HG03095 (cell line): ENCODE data around the gene TCF3.
"Not testable (repeated sequence)": the region's sequence is repeated elsewhere in the genome, so short reads cannot be mapped to it uniquely, and the experiment has no call there.

ENCODE experiments used
- ATAC-seq: cut with Tn5 transposase; IDR thresholded peaks from one replicate; pipeline ENCODE4 v1.9.1; 2021; ENCODE audit warnings: moderate library complexity; ENCODE audit not compliant: unreplicated experiment

TCF3 gene

GRCh38 chr19:1673645-1674292 lies 21.4 kb upstream of the TCF3 start:
- no peak for ATAC-seq

DNA sequence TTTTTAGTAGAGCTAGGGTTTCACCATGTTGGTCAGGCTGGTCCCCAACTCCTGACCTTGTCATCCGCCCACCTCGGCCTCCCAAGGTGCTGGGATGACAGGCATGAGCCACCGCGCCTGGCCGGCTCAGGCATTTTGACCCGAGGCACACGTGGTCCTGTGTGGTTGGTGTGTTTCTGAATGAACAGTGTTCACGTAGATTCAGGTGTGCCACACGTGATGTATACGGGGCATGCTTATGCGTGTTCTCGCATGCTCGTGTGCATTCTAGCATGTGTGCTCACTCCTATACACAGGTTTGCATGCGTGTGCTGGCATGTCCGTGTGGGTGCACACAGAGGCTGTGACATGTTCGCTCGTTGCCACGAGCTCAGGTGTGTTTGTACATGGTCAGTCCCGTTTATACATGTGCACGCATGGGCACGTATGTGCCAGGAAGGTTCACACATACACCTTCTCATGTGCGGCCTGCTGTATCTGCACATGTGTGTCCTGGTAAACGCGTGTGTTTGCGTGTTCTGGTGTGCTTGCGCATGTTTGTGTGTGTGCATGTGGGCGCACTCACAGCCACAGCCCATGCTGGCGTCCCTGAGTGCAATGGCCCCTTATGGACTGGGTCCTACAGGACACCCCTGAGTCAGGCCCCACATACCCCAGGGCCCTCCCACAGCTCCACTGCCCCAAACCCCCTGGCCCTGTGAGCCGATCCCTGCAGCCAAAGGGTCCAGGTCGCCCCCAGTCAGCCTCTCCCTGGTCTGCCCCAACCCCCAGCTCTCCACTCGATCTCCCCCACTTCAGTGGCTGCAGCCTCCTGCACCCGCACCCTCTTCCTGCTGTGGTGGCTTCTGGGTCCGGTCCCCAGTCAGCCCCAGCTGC lies 20.6 kb upstream of the TCF3 start:
- no peak for ATAC-seq

GRCh38 chr19:1672038-1672768 lies 19.8 kb upstream of the TCF3 start:
- no peak for ATAC-seq

- no peak for ATAC-seq
Observed at GRCh38 chr19:1671716-1672037, 19.3 kb upstream of the TCF3 start.

- ATAC-seq: not testable (repeated sequence)
Observed at GRCh38 chr19:1670747-1671146, 18.3 kb upstream of the TCF3 start.

DNA sequence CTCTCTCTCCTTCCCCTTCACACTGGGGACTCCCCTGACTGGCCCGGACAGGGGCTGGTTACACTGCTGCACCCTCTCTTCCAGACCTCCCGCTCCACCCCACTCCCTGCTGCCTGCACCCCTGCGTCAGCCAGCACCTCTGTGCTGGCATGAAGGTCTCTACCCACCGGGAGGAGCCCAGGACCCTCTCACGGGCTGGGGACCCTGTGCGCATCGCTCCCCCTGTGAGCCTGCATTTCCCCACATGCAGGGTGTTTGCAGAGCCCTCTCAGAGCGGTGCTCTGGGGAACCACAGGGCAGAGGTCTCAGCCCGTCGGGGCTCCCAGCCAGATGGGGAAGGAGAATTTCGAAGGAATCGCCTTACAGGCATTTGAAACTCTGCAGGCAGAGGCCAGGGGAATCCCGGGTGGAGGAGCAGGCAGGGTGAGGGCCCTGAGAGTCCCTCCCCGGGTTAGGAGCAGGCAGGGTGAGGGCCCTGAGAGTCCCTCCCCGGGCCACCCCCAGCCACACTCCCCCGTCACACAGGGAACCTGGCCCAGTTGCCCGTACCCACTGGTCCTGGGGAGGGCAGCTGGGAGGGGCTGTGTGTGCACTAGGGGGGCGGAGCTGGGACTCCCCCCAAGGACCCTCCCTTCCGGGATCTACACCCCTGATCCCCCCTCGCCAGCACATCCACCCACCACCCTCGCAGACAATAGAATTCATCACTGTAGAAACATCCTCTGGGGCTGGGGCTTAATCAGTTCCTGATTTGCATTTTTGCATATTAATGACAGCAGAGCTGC lies 16.3 kb upstream of the TCF3 start:
- no peak for ATAC-seq

GRCh38 chr19:1668048-1668485 lies 15.7 kb upstream of the TCF3 start:
- ATAC-seq: no peak

- ATAC-seq: no peak
Observed at GRCh38 chr19:1665565-1666047, 13.2 kb upstream of the TCF3 start.

DNA sequence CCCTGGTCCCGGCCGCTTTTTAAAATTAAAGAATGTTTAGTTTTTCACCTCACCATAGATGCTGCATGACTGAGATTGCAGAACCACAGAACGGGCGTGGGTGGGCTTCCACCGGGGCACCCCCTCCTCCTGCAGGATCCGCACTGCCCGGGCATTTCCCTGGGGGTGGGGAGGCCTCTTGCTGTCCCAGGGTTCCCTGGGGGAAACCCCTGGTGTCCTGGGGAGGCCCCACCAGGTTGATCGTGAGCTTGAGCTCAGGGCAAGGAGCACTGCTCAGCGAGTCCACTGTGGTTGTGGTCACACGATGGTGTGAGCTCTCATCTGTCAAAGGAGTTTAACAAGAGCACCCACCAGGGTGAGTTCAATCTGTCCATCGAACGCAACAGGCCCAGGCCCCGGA lies 11.4 kb upstream of the TCF3 start:
- no peak for ATAC-seq

- not testable (repeated sequence) for ATAC-seq
Observed at GRCh38 chr19:1663227-1663626, 10.8 kb upstream of the TCF3 start.

DNA sequence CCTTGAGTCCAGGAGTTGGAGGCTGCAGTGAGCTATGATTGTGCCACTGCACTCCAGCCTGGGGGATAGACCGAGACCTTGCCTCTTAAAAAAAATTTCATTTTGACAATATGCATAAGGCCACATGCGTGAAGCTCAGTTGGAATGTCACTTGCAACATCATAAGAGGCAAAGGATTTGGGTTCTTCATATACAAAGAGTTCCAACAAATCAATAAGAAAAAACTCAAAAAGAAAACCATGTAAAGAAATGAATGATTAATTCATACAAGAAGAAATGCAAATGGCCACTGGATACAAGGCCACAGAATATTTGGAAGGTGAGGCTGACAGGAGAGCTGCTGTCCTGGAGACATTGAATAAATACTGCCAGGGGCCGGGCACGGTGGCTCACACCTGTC lies 9.6 kb upstream of the TCF3 start:
- ATAC-seq: no peak

GRCh38 chr19:1659084-1659427 lies 6.6 kb upstream of the TCF3 start:
- ATAC-seq: no peak

- ATAC-seq: no peak
Observed at GRCh38 chr19:1658150-1659083, 6.0 kb upstream of the TCF3 start.

GRCh38 chr19:1657746-1658145 lies 5.3 kb upstream of the TCF3 start:
- no peak for ATAC-seq

DNA sequence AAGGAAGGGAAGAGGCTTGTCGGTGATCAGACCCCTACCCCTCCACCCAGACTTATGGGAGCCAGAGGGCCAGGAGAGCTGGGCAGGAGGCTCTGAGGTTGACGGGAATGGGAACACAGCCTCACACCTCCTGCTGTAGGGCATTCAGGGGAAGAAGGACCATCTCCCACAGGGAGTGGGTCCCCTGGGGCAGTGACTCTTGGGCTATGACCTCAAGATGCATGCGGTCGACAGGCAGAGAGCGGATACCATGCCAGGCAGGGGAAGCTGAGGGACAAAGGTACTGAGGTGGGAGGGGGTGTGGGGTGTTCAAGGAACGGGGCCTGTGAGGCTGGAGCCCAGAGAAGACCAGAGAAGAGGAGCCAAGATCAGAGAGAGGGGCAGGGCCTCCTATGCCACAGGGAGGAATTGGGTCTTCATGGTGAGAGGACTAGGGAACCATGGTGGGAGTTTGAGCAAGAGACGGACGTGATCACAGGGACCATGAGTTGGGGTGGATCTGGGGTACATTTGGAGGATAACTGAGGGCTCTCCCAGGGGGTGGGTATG lies 4.6 kb upstream of the TCF3 start:
- ATAC-seq: no peak

DNA sequence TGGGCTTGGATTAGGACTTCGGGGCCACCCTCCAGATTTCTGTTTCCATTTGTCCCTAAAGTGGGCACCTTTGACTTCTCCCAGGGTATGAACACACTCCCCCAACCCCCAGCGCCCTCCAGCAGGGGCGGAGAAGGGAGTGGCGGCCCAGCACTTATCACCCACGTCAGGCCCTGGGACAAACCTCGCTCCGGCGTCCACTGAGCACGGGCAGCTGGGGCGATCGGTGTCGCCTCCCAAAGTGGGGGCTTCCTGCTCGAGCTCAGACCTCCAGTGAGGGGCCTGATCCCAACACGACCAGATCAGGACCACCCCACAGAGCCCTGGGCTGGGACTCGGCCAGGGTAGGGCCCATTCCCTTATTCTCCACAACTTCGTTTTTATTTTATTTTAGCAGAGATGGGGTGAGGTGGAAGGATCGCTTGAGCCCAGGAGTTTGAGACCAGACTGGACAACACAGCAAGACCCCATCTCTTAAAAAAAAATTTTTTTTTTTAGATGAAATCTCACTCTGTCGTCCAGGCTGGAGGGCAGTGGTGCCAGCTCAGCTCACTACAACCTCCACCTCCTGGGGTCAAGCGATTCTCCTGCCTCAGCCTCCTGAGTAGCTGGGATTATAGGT lies 3.7 kb upstream of the TCF3 start:
- ATAC-seq: no peak

DNA sequence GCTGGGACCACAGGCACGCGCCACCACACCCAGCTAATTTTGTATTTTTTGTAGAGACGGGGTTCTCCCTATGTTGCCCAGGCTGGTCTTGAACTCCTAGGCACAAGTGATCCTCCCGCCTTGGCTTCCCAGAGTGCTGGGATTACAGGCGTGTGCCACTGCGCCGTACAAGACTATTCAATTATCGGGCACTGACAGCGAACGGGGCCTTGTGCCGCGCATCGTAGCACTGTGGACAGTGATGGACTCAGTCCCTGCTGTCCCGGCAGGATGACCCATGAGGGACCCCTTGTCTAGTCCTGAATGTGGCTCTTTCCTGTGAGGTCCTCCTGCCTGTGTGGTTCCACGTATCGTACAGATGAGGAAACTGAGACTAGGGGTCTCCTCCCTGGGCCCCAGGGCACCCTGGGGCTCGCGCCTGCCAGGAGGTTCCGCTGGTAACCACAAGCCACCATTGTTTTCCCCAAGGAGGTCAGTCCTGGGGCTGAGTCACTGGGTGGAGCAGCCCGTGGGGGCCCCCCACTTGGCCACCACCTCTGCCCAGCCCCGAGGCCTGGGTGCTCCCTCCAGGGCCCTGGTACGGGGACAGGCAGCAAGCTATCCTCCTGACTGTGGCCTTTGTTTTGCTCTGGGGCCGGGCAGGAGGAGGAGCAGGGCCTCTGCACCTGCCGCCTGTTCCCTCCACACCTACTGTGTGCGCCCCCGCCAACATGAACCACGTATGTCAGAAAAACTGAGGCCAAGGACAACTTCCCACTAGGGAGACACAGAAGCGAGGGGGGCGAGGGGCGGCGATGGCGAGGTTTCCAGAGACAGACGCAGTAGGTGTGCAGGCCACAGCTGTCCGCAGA lies 2.9 kb upstream of the TCF3 start:
- ATAC-seq: no peak

GRCh38 chr19:1654178-1654792 lies 1.9 kb upstream of the TCF3 start:
- ATAC-seq: no peak
